GM23338 (cell line): ENCODE data around the gene CADPS. TPM values are rescaled to one million over a fixed set of nuclear protein-coding genes. Genes with fewer than 3 reads are reported as not detected.

ENCODE experiments used
- ATAC-seq: fragments of 200-7000 bp; cut with Tn5 transposase; 3 replicates; pipeline ENCODE4 v1.9.1; 2020
- DNase-seq: peaks from one replicate; pipeline ENCODE4 v3.0.0-alpha.2; 2015; ENCODE audit warnings: low spot score
- H2AFZ ChIP-seq: fragments of 200-600 bp; sonication (generic); 2 replicates; pipeline ENCODE4 v1.8.0; 2016; ENCODE audit warnings: antibody characterized with exemption, mild to moderate bottlenecking, moderate library complexity
- H3F3A ChIP-seq: fragments of 200-600 bp; sonication (generic); replicated peaks from 2 replicates; pipeline ENCODE4 v1.8.0; 2017; ENCODE audit warnings: antibody characterized with exemption, mixed run types, low read depth
- H3K27ac ChIP-seq: fragments of 200-600 bp; sonication (generic); 2 replicates; pipeline ENCODE4 v1.6.1; 2016; ENCODE audit warnings: low read depth
- H3K27me3 ChIP-seq: fragments of 200-600 bp; sonication (generic); 2 replicates; pipeline ENCODE4 v1.8.0; 2016; ENCODE audit warnings: mild to moderate bottlenecking, mixed run types, moderate library complexity; ENCODE audit not compliant: insufficient read depth
- H3K36me3 ChIP-seq: fragments of 200-600 bp; sonication (generic); 2 replicates; pipeline ENCODE4 v1.8.0; 2016; ENCODE audit warnings: mild to moderate bottlenecking; ENCODE audit not compliant: insufficient read depth
- H3K4me1 ChIP-seq: fragments of 200-600 bp; sonication (generic); 2 replicates; pipeline ENCODE4 v1.8.0; 2016; ENCODE audit warnings: mild to moderate bottlenecking, moderate library complexity; ENCODE audit not compliant: insufficient read depth
- H3K4me2 ChIP-seq: fragments of 200-600 bp; sonication (generic); 2 replicates; pipeline ENCODE4 v1.7.1; 2017; ENCODE audit warnings: mixed run types
- H3K4me3 ChIP-seq: fragments of 200-600 bp; sonication (generic); 2 replicates; pipeline ENCODE4 v1.6.1; 2016; ENCODE audit warnings: mixed run types
- H3K79me2 ChIP-seq: fragments of 200-600 bp; sonication (generic); replicated peaks from 2 replicates; pipeline ENCODE4 v1.8.0; 2017; ENCODE audit warnings: mild to moderate bottlenecking; ENCODE audit not compliant: insufficient read depth
- H3K9me2 ChIP-seq: fragments of 200-600 bp; sonication (generic); 2 replicates; pipeline ENCODE4 v1.8.0; 2017; ENCODE audit not compliant: insufficient read depth
- H4K20me1 ChIP-seq: fragments of 200-600 bp; sonication (generic); replicated peaks from 2 replicates; pipeline ENCODE4 v1.8.0; 2017; ENCODE audit warnings: mild to moderate bottlenecking; ENCODE audit not compliant: insufficient read depth
- H3K27ac Mint-ChIP-seq: 2 replicates; pipeline ENCODE4 v1.8.0; 2020; ENCODE audit warnings: inconsistent platforms, mild to moderate bottlenecking, moderate library complexity, mixed read lengths
- H3K27me3 Mint-ChIP-seq: 3 replicates; pipeline ENCODE4 v1.8.0; 2022; ENCODE audit warnings: low read depth, mild to moderate bottlenecking, moderate library complexity, mixed read lengths, inconsistent platforms; ENCODE audit not compliant: insufficient read depth, poor library complexity
- H3K36me3 Mint-ChIP-seq: 3 replicates; pipeline ENCODE4 v1.8.0; 2021; ENCODE audit warnings: low read depth, mild to moderate bottlenecking, inconsistent platforms, moderate library complexity, mixed read lengths
- H3K4me1 Mint-ChIP-seq: 3 replicates; pipeline ENCODE4 v1.8.0; 2020; ENCODE audit warnings: mild to moderate bottlenecking, inconsistent platforms, mixed read lengths
- H3K4me3 Mint-ChIP-seq: 3 replicates; pipeline ENCODE4 v1.8.0; 2021; ENCODE audit warnings: moderate library complexity, mild to moderate bottlenecking, inconsistent platforms, mixed read lengths
- H3K9me3 Mint-ChIP-seq: 3 replicates; pipeline ENCODE4 v1.8.0; 2020; ENCODE audit warnings: moderate library complexity, mild to moderate bottlenecking, inconsistent platforms, mixed read lengths
- CREB1 ChIP-seq: fragments of 250-450 bp; sonication (Bioruptor Pico); IDR thresholded peaks from 2 replicates; pipeline ENCODE4 v1.5.0; 2020; ENCODE audit warnings: low read depth, mild to moderate bottlenecking, moderate library complexity
- EZH2 ChIP-seq: fragments of 200-600 bp; sonication (generic); IDR thresholded peaks from one replicate; pipeline ENCODE4 v1.8.0; 2017; ENCODE audit warnings: antibody characterized with exemption, mild to moderate bottlenecking, low read depth; ENCODE audit not compliant: unreplicated experiment
- EZH2phosphoT487 ChIP-seq: fragments of 200-600 bp; sonication (generic); IDR thresholded peaks from one replicate; pipeline ENCODE4 v1.8.1; 2018; ENCODE audit warnings: antibody characterized with exemption; ENCODE audit not compliant: unreplicated experiment
- JUNB ChIP-seq: IDR thresholded peaks from one replicate; pipeline ENCODE4 v1.6.1; 2016; ENCODE audit warnings: antibody characterized with exemption; ENCODE audit not compliant: unreplicated experiment
- NANOG ChIP-seq: IDR thresholded peaks from 2 replicates; pipeline ENCODE4 v1.6.1; 2016; ENCODE audit warnings: antibody characterized with exemption, borderline replicate concordance
- POLR2AphosphoS5 ChIP-seq: IDR thresholded peaks from 2 replicates; pipeline ENCODE4 v1.6.1; 2016; ENCODE audit warnings: antibody characterized with exemption, low read depth
- STAT1 ChIP-seq: IDR thresholded peaks from one replicate; pipeline ENCODE4 v1.6.1; 2016; ENCODE audit warnings: antibody characterized with exemption; ENCODE audit not compliant: unreplicated experiment
- ZNF114 ChIP-seq: fragments of 250-450 bp; sonication (Bioruptor Pico); IDR thresholded peaks from 2 replicates; pipeline ENCODE4 v1.5.0; 2020; ENCODE audit warnings: mild to moderate bottlenecking, moderate library complexity
- ZNF331 ChIP-seq: fragments of 250-450 bp; sonication (Bioruptor Pico); IDR thresholded peaks from 2 replicates; pipeline ENCODE4 v1.5.0; 2020; ENCODE audit warnings: low read depth, mild to moderate bottlenecking, moderate library complexity
- polyA plus RNA-seq: library from polyadenylated mRNA; unstranded; fragments of >200 nt; fragmentation: Nextera tagmentation; extraction: Ambion mirVana; gene quantifications from 2 replicates; pipeline ENCODE4 v1.2.1, GENCODE V29; 2016
- total RNA-seq: library from RNA; depleted of rRNA; stranded (reverse); fragments of >200 nt; shearing (Covaris generic); gene quantifications from 2 replicates; pipeline ENCODE4 v1.2.3, GENCODE V29; 2014
- TF ChIP-seq, protein P1 (sequence below): IDR thresholded peaks from one replicate; pipeline ENCODE4 v1.6.1; 2018; ENCODE audit warnings: antibody characterized with exemption; ENCODE audit not compliant: unreplicated experiment
- TF ChIP-seq, protein P2 (sequence below): IDR thresholded peaks from 2 replicates; pipeline ENCODE4 v1.6.1; 2016; ENCODE audit warnings: antibody characterized with exemption

CADPS gene
- total and polyA plus RNA-seq, 2 experiments from 2014 or later = 14.7 to 22.0 TPM

- no peak for TF ChIP-seq EZH2
- TF ChIP-seq EZH2phosphoT487 = no peak
- TF ChIP-seq JUNB = no peak
- TF ChIP-seq CREB1 = no peak
- no peak for TF ChIP-seq ZNF331
- TF ChIP-seq, protein P1, sequence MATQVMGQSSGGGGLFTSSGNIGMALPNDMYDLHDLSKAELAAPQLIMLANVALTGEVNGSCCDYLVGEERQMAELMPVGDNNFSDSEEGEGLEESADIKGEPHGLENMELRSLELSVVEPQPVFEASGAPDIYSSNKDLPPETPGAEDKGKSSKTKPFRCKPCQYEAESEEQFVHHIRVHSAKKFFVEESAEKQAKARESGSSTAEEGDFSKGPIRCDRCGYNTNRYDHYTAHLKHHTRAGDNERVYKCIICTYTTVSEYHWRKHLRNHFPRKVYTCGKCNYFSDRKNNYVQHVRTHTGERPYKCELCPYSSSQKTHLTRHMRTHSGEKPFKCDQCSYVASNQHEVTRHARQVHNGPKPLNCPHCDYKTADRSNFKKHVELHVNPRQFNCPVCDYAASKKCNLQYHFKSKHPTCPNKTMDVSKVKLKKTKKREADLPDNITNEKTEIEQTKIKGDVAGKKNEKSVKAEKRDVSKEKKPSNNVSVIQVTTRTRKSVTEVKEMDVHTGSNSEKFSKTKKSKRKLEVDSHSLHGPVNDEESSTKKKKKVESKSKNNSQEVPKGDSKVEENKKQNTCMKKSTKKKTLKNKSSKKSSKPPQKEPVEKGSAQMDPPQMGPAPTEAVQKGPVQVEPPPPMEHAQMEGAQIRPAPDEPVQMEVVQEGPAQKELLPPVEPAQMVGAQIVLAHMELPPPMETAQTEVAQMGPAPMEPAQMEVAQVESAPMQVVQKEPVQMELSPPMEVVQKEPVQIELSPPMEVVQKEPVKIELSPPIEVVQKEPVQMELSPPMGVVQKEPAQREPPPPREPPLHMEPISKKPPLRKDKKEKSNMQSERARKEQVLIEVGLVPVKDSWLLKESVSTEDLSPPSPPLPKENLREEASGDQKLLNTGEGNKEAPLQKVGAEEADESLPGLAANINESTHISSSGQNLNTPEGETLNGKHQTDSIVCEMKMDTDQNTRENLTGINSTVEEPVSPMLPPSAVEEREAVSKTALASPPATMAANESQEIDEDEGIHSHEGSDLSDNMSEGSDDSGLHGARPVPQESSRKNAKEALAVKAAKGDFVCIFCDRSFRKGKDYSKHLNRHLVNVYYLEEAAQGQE = no peak
- no peak for TF ChIP-seq ZNF114 (CRISPR knock-in tag)
- TF ChIP-seq STAT1 = no peak
- TF ChIP-seq NANOG = no peak
Measured at GRCh38 chr3:62785384-62785783, 89.8 kb downstream of the CADPS start (continued).

GRCh38 chr3:62781121-62781520, 94.1 kb downstream of the CADPS start:
- no peaks in the 10 kb centered on the region for H4K20me1 ChIP-seq
- Mint-ChIP-seq H3K27me3 (no peaks in the 10 kb centered on the region), H3K4me1 (peaks cover 11% of the 10 kb centered on the region), H3K4me3 (no peak overlapping the region), H3K27ac (no peak overlapping the region), H3K9me3 (no peaks in the 10 kb centered on the region), H3K36me3 (no peaks in the 10 kb centered on the region)
- no peak overlapping the region for H3K27ac ChIP-seq
- H3K27me3 ChIP-seq = no peaks in the 10 kb centered on the region
- no peak overlapping the region for H2AFZ ChIP-seq
- TF ChIP-seq STAT1 = no peak
- TF ChIP-seq, protein P2, sequence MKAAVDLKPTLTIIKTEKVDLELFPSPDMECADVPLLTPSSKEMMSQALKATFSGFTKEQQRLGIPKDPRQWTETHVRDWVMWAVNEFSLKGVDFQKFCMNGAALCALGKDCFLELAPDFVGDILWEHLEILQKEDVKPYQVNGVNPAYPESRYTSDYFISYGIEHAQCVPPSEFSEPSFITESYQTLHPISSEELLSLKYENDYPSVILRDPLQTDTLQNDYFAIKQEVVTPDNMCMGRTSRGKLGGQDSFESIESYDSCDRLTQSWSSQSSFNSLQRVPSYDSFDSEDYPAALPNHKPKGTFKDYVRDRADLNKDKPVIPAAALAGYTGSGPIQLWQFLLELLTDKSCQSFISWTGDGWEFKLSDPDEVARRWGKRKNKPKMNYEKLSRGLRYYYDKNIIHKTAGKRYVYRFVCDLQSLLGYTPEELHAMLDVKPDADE = no peak
- no peak for TF ChIP-seq JUNB
- no peak for TF ChIP-seq NANOG
- TF ChIP-seq, protein P1 = no peak
- no peak for TF ChIP-seq ZNF331
- TF ChIP-seq ZNF114 (CRISPR knock-in tag) = no peak
- no peak for TF ChIP-seq CREB1
- no peak for TF ChIP-seq POLR2AphosphoS5
- no peaks in the 10 kb centered on the region for H3F3A ChIP-seq
- no peaks in the 10 kb centered on the region for H3K9me2 ChIP-seq
- no peak for ATAC-seq
- H3K4me3 ChIP-seq = no peak overlapping the region
- no peak for DNase-seq
- H3K36me3 ChIP-seq = no peaks in the 10 kb centered on the region
- peaks cover 4% of the 10 kb centered on the region; the same call in 1 of the 2 replicates for H3K4me1 ChIP-seq
- no peaks in the 10 kb centered on the region for H3K79me2 ChIP-seq
- no peak overlapping the region for H3K4me2 ChIP-seq
